HG02938 (cell line): ENCODE data around the gene UBTD2.

ENCODE experiments used
- ATAC-seq: cut with Tn5 transposase; IDR thresholded peaks from one replicate; pipeline ENCODE4 v1.9.1; 2021; ENCODE audit warnings: mild to moderate bottlenecking, moderate library complexity; ENCODE audit not compliant: unreplicated experiment

The UBTD2 gene

DNA sequence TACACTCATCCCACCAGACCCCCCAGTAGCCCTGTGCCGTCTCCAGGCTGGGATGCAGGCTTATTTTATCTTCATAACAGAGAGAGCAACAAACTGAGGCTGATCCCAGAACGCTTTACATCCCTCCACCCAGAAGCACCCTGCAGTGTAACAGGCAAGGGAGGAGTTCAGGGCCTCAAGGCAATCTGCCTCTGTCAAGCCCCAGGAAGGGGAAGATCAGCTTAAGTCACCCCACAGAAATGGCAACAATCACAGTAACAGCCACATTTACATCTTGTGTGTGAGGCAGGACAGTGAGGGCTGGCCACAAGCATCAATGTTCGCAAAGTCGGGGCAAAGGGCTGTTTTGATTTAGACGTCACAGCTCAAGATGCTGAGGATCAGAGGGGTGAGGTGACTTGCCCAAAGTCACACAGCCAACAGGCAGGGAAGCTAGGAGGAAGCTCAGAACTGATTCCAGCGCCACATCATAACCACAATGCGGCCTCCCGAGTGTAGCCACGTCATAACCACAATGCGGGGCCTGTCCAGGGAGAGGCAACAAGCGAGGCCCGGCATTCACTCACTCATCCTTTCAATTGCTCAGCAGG, 109.9 kb downstream of the UBTD2 start:
- ATAC-seq: no peak

DNA sequence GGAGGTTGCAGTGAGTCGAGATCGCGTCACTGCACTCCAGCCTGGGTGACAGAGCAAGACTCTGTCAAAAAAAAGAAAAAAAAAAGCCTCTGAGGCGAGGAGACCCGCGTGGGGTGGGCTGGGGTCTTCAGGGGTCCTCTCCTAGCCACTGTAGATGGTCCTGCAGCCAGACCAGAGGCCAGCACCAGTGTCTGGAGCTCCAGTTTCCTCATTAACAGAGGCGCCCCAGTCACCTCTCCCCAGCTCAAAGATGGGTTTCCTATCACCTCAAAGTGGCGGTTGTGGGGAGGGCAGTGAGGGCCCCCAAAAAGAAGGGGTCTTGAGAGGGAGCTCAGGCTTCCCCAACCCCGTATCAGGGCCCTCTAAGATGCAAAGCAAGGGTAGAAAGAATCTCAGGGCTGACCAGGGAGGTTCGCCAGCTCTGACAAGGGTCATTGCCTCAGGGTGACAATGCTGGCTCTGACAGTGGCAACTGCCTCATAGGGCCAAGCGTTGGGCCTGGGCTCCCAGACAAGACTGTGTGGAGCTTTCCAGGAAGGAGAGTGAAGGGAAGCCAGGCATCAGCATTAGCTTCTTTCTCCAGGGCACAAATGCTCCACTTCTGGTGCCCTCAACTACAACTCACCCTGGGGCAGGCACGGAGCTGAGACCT, 110.5 kb downstream of the UBTD2 start:
- no peak for ATAC-seq

DNA sequence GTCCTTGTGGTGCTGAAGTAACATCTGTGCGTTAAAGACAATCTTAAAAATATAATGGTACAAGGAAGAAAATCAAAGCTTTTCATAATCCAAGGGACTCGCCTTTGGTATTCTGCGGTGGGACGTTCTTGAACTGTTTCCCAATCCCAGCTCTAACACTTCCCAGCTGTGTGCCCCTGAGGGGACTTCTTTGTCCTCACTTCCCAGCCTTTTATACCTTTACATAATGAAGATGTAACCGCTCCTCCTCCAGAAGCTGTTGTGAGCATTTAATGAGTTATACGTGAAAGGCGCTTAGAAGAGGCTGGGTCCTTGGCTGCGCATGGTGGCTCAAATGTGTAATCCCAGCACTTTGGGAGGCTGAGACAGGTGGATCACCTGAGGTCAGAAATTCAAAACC, 112.4 kb downstream of the UBTD2 start:
- no peak for ATAC-seq

DNA sequence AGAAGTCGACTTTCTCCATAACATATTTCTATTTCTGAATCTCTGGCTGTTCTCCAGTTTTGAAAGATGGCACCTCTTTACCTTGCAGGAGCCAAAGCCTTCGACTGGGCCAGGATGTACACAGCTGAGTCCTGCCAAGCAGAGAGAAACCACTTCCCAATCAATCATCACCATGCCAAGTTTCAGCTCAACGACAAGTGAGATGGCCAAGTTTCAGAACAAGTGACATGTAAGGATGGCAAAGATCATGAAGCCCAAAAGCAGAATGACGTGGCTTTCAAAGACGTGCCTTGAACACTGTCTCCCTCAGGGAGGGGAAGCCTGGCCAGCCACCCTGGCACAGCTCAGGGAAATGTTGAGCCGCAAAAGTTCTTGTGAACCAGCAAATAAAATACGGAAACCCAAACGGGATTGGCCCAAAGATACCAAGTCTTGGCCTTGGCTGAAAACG, 113.3 kb downstream of the UBTD2 start:
- no peak for ATAC-seq

DNA sequence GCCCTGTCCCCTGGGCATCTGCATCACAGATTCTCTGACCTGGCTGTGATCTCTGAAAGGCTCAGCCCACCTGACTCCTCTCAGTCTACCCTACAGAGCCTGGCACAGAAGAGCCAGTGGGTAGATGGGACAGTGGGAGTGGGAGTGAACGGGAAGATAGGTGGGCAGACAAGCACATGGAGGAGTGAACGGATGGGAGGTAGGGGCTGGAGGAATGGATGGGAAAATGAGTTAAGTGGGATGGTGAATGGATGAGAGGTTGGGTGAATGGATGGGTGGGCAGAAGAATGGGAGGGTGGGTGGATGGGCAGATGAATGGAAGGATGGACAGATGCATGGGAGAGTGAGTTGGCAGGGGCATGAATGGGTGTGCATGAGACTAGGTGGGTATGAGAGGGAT, 114.3 kb downstream of the UBTD2 start:
- no peak for ATAC-seq

DNA sequence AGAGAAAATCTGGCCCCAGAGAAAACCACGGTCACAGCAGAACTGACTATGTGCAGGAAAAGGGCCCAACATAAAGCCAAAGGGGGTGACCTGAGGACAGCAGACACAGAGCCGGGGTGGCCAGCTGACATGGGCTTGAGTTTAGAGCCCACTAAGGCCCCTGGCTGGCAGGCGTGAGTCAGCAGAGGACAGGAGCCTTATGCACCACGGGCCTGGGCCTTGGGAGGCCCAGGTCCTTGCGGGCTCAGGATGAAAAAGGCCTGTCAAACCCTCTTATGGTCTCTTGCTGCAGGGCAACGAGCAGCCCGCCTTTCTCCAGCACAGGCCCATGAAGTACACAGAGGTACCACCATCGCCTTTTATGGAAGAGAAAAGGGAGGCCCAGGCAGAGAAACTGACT, 115.3 kb downstream of the UBTD2 start:
- ATAC-seq: no peak

DNA sequence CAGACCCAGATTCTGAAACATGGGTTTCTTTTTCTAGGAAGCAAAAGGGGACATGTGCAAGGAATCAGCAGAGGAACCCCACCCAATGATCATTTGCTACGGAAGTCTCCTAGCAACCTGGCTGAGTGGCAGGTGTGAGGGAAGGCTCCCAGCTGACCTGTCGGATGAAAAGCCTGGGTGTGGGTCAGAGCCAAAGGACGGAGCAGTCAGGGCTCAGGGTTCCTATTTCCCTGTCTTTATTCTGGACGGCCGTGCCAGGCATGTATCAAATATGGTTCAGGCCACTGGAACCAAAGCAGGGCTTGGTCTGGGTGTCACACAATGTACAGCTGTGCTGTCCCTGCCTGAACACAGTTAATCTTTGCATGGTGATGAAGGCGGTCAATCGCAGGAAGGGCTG, 115.7 kb downstream of the UBTD2 start:
- ATAC-seq: no peak

DNA sequence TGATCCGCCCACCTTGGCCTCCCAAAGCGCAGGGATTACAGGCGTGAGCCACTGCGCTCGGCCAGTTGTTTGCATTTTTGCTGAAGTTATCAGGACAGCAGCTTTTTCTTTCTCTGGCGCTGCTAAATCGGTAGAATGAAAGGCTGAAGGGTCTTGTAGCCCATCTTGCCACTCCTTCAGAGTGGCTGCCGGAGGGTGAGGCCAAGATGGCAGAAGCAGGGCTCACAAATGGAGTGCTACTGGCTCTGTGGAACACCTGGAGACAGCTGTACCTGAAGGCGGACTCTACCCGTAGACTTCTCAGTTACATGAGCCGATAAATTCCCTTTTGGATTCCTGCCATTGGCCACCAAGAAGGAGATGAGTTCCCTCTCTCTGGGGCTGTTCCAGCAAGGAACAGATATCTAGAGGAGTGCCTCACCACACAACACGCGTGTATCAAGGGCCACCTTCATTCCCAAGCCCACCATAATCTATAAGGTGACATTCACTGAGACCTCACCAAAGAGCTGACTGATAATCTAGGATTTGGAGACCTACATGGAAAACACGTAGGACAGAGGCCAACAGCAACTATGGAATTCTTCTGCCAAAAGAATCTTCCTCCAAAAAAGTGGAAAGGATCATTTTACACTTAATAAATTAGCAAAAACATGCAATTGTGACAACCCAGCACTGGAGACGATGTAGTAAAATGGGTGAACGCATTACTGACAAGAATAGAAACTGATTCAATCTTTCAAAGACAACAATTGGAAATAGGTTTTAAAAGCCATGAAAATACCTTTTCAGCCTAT, 117.3 kb downstream of the UBTD2 start:
- ATAC-seq: no peak

DNA sequence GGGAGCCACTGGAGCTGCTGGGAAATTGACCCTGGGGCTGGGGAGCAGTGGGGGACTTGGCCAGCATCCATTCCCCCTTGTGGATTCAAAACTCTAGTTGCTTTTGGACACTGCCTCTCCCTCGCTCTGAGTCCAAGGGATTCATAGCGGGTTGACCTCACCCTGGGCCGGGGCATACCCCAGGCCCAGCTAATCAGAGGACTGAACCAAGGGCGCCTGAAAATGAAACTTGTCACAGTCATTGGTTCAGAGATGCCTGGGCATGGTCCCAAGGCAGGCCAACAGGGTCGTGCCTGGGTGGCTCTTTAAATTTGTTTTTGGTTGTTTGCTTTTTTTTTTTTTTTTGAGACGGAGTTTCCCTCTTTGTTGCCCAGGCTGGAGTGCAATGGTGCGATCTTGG, 118.1 kb downstream of the UBTD2 start:
- ATAC-seq: no peak

DNA sequence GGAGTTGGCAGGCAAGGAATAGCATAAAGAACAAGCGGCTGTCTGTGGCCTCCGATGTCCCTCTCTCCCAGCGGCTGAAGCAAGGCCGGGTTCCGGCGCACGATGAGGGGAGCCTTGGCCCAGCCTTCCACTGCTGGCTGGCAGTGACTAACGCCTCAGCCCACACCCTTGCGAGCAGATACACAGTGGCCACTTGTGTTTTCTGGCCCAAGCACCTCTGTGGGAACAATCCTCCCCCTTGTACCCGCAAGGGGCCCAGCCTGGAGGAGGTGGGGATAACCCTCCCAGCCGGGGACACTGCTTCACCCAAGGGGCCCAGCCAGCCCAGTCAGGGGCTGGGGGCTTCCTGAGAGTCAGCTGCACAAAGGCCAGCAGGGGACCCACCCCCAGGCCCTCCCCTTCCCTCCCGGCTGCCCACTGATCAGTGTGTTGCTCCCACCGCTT, 118.8 kb downstream of the UBTD2 start:
- no peak for ATAC-seq

DNA sequence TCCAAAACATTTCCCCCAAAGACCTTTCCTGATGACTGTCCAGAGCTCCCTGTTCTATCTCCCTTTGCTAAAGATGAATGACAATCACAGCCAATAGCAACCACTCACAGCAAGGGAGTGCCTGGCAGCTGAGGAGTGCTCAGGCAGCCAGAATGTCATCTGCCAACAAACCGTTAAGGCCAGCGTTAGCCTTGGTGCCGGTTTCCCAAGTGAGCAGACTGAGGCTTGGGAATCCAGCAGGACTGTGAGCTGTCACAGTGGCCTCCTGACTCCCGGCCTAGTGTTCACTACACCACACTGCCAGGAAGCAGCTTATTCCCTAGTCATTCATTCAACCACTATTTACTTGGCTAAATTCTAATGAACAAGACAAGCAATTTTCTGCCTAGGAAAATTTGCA, 120.2 kb downstream of the UBTD2 start:
- no peak for ATAC-seq

DNA sequence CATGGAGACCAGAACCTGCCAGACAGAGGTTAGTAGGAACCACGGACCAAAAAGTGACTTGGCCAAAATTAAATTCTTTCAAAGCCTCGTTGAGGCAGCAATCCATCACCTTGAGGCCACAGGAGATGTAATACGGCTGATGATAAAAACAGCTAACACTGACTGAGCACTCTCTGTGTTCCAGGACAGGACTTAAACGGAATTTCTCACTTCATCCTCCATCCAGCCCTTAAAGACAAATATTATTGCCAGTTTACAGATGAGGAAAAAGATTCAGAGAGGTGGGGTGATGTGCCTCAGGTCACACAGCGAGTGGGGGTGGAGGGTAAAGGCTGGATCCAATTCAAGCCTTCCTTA, 120.6 kb downstream of the UBTD2 start:
- no peak for ATAC-seq

DNA sequence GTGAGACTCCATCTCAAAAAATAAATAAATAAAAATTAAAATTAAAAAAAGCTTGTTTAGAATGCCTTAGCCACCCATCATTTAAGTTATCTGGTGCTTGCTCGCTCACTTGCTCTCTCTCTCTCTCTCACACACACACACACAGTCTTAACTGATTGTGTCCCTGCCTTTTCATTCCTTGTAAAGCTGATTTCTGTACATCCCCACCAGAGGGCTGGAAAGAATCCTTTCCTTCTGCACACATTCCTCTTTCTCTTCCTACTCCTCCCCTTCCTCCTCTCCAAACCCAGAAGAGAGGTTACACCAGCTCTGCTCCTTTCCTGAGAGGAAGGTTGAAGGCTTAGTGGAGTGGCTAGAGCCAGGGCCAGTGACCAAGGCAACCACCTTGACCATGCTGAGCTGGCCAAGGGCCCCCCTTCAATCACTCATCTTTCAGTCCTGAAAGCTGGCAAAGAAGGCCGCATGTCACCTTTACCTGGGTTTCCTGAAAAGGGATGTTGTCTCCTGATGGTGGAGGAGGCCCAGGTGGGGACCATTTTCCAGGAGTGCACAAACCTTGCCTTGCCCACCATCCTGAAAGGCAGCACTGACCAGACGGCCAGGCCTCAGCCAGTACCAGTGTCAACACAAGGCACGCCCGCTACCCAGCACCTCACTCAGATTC, 121.1 kb downstream of the UBTD2 start:
- no peak for ATAC-seq

DNA sequence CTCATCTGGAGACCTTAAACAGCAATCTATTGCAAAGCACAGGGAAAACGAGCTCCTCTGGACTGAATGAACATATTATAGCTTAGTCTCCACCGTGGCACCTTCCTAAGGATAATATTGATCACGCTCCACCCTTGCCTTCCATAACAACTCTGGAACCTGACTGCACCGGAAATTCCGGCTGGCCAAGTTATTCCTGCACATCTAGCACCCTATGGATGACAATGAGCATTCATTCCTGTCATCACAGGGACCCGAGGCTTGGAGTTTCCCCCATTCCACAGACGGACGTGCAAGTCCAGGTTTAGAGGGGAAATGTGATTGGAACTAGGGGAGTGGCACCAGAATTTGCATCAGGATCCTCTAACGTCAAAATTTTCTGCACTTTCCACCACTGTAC, 123.1 kb downstream of the UBTD2 start:
- no peak for ATAC-seq
